HL-60/S4 treated with retinoic acid at 250 ng/mL for 4 days and 3 days (cell line): Measurements from ENCODE around the gene PSORS1C1.

Source experiments
- in situ Hi-C: fragments of 300-500 bp; cut with MboI; formaldehyde crosslinking; loops from 2 replicates; pipeline ENCODE4 v1.7.0; 2022; ENCODE audit warnings: low sequenced_read_pairs

PSORS1C1 gene

DNA sequence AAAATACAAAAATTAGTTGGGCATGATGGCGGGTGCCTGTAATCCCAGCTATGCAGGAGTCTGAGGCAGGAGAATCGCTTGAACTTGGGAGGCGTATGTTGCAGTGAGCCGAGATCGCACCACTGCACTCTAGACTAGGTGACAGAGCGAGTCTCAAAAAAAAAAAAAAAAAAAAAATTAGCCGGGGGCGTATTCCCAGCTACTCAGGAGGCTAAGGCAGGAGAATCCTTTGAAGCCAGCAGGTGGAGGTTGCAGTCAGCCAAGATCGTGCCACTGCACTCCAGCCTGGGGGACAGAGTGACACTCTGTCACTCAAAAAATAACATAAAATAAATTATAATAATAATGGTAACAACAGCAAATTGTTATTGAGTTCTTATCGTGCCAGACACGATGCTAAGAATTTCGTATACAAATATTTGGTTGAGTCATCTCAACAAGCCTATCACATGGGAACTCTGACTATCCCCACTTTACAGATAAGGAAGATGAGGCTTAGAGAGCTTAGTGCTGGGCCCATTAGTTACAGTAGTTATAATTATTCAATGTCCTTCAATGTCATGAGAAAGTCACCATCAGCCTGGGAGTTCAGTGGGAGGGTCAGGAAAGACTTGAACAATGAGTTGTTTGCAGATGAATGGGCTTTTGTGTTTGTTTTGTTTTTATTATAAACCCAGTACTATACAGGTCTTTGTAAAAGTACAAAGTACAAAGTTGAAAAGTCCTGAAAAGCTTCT lies 21.7 kb upstream of the PSORS1C1 start:
- in situ Hi-C loops: loop anchor here (25.0 kb wide), 2 partner anchors 181 to 606 kb away; partner anchors contain the start of genes GTF2H4, HLA-E and VARS2

DNA sequence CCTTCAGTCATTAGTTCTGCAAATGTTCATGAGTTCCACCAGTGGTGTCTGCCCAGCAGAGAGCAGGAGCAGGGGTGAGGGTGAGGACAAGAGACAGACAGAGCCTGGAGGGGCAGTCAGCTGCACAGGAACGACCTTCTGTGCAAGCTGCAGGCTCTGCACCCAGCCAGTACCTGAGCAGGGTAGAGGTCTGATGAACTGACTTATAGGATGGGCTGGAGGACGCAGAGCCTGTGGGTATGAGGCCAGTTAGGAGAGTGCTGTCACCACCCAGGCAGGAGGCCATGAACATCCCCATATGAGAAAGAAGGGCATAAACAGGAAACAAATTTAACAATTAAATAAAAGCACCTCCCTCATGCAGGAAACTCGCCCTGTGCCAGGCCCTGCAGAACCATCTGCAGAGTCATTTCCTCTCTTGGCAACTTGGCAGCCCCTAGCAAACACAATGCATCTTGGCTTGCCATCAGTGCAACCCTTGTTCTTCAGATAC lies 20.2 kb upstream of the PSORS1C1 start:
- in situ Hi-C loops: loop anchor here (25.0 kb wide), 2 partner anchors 182 to 607 kb away; partner anchors contain the start of genes GTF2H4, HLA-E and VARS2

DNA sequence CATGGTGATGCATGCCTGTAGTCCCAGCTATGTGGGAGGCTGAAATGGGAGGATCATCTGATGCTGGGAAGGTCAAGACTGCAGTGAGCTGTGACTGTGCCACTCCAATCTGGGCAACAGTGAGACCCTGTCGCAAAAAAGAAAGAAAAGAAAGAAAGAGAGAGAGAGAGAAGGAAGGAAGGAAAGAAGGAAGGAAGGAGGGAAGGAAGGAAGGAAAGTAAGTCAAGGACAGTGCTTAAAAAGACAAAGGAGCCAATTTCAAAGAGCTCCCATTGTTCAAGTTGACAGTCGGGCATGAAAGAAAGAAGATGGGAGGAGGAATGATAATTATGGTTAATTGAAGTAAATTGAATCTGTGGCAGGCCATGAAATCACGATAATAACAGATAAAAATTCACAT lies 18.4 kb upstream of the PSORS1C1 start:
- in situ Hi-C loops: loop anchor here (25.0 kb wide), 2 partner anchors 184 to 609 kb away; partner anchors contain the start of genes GTF2H4, HLA-E and VARS2

DNA sequence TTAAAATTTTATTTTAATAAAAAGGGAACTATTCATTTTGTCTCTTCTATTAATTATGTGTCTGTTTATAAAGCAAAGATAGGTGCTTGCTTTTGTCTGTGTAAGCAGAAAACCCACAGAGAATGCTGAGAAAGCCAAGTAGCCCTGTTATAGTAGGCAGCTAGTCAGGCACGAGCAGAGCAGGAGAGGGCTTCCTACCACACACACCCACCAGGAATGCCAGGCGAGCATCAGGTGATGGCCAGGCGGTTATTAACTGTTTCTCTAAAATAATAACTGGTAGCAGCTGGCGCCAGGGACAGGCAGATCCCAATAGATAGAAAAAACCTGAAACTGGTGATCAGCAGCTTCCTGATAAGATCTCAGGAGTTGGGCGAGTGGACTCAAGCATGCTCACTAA lies 17.9 kb upstream of the PSORS1C1 start:
- in situ Hi-C loops: loop anchor here (25.0 kb wide), 2 partner anchors 184 to 609 kb away; partner anchors contain the start of genes GTF2H4, HLA-E and VARS2

DNA sequence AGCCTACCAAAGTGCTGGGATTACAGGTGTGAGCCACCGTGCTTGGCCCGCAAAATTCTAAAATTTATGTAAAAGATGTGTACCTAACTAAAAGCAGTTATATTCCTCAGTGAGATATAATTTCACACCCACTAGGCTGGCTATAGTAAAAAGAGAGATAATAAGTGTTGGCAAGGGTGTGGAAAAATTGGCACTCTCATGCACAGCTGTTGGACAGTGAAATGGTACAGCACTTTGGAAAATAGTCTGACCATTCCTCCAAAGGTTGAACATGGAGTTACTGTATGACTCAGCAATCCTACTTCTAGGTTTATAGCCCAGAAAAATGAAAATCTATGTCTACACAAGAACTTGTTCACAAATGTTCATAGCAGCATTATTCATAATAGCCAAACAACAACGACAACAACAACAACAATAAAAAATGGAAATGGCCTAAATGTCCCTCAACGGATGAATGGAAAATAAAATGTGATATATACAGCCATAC lies 16.1 kb upstream of the PSORS1C1 start:
- in situ Hi-C loops: loop anchor here (25.0 kb wide), 2 partner anchors 186 to 611 kb away; partner anchors contain the start of genes GTF2H4, HLA-E and VARS2

DNA sequence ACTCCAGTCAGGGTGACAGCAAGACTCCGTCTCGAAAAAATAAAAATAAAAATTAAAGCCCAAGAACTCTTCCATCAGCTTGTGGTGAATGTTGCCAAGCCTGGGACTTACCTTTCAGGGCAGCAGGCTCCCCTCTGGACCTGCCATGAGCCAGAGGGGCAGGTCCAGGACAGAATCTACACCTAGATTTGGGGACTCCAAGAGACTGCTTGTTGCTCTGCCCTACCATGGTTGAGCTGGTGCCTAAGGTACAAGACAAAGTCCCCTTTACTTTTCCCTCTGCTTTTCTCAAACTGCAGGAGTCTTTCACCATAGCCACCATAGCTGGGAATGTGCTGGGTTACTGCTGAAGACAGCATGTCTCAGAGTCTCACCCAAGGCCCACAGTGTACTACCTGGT lies 11.5 kb upstream of the PSORS1C1 start:
- in situ Hi-C loops: no loop called here

DNA sequence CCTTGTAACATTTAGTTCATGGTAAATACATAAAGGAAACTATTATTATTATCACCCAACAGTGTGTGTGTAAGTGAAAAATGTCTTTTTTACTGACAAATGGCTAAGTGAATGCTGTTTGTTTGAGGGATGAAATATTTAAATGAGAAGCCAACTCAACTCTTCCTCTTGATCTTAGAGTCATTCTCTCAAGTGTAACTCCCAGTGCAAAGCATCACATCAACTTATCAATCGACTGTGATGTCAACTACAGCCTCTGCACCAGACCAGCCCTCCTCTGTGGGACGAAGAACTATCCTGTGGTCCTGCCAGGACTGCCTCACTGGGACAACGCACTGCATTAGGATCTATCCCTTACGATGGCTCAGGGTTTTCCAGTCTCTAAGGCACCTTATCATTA lies 7.5 kb upstream of the PSORS1C1 start:
- in situ Hi-C loops: no loop called here

DNA sequence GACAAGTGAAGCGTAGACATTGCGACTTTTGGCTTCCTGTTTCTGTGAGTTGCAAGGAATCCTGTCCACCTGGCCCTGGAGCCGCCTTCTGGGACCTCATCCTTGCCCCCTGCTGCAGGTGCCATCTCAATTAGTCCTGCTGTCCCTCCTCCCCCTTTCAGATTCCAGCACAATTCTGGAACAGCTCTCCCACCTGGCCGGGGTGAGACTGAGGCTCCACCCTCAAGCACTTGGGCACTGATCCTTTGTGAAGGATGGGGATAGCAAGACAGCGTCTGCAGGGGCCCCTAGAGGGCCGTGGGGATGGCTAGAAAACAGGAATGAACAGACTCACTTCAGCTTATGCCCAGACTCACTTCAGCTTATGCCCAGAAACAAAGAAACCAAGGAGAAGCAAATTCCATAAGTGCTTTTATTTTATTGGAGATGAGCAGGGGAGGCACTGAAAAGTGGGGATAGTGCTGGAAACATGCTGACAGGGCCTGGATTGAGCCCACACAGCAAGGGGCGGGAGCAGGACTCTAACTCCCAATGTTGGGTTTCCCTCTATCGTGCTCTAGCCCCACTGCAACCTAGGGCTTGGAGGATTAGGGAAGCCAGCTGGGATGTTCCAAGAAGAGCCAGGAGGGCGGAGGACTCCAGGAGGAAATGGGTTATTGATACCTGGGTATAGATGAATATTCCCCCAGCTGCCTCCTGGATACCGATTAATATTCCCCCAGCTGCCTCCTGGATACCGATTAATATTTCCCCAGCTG lies 3.6 kb upstream of the PSORS1C1 start:
- in situ Hi-C loops: no loop called here

DNA sequence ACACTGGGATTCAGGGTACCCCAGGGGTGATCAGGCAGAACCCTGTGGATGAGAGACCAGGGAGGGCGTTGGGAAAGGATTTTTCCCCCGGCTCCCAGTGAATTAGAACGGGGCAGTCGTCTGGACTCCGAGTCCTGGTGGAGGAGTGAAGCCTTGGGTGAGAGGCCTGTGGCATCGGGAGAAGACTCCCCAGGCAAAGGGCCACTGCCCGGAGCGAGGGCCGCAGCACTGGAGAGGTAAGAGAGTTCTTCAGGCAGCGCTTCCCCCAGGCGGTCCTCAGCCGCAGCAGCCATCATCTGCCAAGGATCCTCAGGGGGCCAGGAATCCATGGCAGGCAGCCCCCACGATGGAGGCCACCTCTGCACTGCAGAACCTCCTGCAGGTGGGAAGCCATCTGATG lies 2.9 kb upstream of the PSORS1C1 start:
- in situ Hi-C loops: no loop called here

DNA sequence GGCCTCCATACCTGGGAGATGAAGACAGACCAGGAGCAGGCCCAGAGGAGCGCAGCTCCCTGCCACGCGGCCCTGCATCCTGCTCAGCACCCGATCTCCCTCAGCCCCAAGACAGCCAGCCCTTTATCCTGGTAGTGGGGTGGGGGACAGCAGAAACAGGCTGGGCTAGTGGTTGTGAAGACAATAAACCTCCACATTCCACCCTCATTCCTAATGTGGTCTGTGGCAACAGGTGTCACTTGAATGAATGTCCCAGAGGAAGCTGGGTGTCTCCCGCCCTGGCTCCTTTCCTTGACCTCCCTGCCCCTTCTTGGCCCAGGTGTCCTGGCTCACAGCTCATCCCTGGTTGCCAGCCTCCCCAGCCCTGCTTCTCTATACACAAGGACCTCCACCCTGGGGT lies 2.1 kb upstream of the PSORS1C1 start, which contains the start of gene C6orf15:
TSS of gene C6orf15 (minus strand) at position 98 of the 400 bp plus-strand sequence. CDS start at position 78, 20 bp downstream.
- in situ Hi-C loops: no loop called here

DNA sequence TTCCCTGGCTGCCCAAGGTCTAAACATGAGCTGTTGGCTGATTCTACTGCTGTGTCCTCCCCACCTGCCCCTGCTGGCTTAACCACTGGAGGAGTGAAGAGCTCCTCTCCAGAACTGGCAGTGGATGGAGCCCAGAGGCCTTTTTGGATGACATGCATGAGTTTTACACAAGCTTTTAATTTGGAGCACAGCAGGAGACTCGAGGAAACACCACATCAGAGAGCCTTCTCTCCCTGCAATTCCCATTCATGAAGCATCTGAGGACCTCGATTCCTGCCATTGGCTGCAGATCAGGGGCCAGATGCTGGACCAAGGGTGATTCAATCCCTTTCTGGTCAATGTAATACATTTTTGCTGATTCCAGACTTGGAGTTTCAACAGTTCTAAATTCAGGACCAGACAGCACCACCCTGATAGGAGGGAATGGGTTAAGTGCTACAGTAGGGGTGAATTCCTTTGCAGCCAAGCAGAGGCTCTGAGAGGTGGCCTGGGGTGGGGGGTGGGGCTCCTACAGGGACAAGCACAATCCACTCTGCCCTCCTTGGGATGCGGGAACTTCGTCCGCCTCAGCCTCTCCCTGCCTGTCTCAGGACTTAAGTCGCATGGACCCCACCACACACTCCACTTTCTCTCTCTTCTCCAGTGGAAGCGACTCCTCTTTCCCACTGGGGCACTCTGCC lies 599 bp upstream of the PSORS1C1 start:
- in situ Hi-C loops: no loop called here

DNA sequence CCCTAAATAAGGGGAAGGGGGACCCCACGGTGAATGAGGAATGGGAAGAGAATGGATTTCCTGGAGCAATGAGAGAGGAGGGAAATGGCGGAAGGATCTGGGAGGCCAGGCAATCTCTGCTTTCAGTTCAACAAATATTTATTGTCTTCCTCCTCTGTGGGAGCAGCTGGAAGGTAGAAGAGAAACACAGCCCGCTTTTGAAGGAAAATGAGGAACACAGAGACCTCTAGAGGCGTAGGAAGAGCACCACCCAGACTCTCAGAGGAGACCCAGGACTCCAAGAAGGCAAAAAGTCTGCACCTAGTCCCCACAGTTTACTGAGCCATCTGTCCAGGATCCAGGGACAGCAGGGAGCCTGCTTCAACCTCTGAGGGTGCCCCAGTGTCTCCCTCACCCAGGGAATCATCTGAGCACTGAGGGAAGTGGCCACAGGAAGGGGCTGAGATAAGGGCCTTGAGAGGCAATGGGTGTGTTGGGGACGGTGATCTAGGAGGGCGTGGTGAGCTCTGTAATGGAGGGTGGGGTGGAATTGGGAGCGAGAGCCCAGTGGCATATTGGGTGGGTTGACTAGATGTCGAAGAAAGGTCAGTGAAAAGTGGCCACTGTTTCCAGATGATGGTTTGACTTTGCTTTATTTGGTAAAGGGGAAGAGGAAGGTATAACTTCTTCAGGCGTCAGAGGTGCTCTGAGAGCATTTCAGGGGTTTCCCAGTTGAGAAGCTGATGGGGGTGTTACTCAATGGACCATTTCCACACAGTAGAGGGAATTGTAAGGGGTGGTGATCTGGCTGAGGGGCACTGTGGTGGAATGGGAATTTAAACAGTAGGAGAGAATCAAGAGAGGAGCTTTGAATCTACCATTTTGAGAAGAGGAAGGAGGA lies 610 bp downstream of the PSORS1C1 start:
- in situ Hi-C loops: no loop called here

DNA sequence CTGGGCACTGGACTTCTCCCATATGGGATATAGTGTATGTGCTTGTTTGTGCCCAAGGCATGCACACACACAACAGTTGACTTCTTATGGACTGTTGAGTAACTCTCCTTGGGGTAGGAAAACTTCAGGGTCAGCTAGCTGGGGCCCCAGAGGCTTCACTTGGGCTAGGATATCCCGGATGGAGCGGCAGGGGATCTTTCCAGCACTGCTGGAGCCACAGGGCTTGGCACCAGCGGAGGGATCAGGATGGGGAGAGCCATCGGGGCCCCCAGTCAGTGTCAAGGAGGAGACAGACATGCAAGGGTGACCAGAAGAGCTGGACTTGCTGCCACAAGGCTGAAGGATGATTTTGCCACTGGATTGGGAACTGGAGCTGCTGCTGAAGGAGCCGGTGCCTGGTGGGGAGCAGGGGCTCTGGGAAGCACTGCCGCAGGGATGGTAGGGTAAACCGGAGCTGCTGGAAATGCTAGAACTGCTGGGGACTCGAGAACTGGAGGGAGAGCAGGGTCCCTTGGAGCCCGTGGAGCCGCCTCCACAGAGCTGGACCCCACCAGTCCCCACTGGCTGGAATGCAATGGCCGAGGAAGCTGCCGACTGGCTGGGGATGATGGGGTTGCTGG lies 1.5 kb downstream of the PSORS1C1 start:
- in situ Hi-C loops: no loop called here

DNA sequence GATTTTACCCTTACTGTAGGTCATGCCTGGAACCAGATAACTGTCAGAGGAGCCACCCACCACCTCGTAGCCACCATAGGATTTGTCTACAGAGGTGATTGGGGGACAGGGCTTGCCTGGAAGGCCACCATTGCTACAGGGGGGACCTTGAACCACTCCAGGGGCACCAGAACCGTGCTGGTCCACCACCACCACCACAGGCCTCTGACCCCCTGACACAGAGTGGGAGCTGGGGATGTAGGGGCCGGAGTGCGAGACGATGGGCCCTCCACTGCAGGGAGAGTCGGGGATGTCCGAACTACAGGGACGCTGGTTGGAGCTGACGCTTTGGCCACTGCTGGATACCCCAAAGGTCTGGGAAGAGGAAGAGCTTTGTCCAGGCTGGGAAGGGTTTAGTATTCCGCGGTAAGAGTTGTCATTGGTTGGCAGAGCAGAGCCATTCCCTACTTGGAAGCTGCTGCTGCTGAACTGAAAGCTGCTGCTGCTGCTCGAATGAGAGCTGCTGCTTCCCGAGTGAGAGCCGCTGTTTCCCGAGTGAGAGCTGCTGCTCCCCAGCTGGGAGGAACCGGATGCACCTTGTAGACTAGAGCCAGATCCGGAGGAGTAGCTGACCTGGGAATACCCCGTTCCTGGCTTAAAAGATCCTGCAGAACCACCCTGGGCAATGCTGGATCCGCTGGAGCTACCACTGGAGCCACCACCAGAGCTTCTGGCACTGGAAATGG lies 2.2 kb downstream of the PSORS1C1 start:
- in situ Hi-C loops: no loop called here

DNA sequence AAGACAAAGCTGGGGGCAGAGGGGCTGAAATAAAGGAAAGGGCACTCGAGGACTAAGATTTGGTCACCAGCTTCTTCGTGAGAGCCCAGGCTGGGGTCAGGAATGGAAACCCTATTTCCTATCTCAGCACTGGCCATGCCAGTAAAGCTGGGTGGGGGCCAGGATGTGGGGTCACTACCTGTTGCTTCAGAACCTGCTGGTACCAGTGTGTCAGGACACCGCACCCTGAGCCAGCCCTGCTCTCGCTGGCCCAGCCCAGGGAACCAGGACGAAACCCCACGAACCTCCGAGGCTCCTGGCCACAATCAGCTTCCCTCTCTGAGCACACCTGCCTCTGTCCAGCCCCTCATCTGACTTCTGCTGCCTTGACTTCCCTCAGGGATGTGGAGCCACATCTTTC lies 3.6 kb downstream of the PSORS1C1 start:
- in situ Hi-C loops: no loop called here

DNA sequence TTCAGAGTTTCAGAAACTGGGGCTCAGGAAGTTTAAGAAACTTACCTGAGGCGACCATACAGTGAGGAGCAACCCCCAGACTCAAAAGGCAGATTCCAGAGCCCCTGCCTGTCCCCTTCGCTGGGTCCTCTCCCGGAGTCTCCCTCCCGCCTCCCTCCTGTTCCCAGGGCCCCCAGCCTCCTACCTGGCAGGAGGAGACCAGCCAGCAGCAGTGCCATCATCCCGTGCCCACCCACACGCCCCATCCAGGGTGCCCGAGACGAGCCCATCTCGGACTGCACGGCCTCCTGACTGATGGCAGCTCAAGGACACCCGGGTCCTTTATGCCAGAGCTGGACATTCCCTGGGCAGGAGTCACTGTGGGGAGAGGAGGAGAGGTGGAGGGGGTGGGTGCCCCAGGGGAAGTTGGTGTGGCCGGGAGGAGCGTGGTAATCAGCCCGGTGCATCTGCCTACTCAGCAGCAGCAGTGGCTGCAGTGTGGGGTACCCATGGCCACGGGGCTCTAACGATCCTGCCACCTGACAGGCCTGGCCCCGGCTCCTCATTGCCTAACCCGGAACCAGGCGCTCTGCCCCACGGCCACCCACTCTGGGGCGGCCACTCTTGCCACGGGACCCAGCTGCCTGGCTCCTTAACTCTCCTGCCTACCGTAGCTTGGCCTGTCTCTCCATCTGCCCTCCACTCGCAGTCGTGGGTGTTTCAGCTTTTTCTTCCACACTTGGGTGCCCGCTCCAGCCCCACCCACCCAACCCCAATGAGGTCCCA lies 5.7 kb downstream of the PSORS1C1 start, which contains the start of gene CDSN:
TSS of gene CDSN (minus strand) at position 296 of the 765 bp plus-strand sequence. CDS start at position 269, 27 bp downstream.
- in situ Hi-C loops: no loop called here

DNA sequence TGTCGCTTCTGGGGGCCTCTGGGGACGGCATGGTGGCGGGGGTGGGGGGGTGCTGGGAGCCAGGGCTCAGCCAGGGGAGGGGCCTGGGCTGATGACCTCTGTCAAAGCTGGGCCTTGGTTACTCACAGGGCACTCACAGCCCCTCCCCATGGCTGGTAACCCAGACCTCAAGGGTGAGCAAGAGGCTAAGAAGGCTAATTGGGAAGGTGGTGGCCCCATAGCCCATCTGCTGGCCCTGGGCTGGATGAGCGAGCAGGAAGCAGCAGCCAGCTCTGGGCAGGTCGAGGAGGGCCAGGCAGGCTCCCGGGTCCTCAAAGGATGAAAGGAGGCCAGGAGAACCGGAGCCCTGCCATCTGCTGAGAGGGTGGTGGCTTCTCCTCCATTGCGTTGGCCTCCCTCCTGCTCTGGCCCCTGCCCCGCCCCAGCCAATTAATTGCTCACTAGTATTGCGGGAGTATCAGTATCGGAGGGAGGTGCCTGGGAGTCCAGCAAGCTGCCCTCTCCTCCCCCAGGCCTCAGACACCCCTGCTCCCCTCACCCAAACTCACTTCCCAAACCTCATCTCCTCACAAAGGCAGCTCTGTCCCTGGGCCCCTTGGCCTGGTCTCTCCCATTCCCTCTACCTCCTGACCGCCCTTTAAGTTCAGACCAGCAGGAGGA lies 6.7 kb downstream of the PSORS1C1 start:
- in situ Hi-C loops: no loop called here
